Measurements from ENCODE around the gene MEIS2.

MEIS2 gene

DNA sequence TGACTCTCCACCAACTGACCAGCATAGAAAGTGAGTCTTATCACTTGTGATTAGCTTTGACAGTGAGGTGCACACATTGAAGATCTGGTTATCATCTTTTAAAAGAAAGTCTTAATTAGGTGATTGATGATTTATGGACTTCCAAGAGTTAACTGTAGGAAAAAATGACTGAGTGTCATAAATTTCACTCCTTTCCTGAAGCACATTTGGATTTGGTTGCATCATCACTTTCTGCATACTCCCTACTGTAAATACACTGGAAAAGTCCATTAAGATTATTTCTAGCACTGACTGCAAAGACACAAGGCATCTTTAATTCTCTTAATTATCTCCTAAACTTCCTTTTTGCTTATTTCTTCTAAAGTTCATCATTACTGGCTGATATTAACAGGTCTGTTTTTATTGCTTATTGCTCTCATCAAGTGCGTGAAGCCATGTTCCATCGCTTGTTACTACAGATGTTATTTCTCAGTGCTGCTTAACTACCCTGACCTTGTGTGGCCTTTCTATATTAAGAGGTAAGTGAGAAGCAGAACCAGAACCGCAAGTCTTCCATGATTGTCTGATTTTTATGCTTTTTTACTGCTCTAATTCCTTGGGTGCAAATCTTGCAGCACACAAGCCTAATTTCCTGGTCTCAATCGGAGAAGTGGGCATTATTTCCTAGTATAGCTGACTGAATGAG lies 153.2 kb downstream of the MEIS2 start:
- Histone ChIP-seq H3K4me2 (ENCODE audit: low read depth, low read length, poor library complexity, severe bottlenecking) (no peak overlapping the region), H2AFZ (ENCODE audit: low read length) (no peak overlapping the region), H3K9me3 (ENCODE audit: insufficient read depth, low read depth, low read length) (no peaks in the 10 kb centered on the region), H3K79me2 (ENCODE audit: insufficient read depth, low read length) (no peaks in the 10 kb centered on the region), H3K9me2 (replicated peaks; ENCODE audit: low read depth, low read length) (no peaks in the 10 kb centered on the region), H4K20me1 (ENCODE audit: insufficient read depth, low read length, poor library complexity, severe bottlenecking) (no peaks in the 10 kb centered on the region), H3K9ac (ENCODE audit: low read depth, low read length, poor library complexity, severe bottlenecking) (no peak overlapping the region), H3K27me3 (ENCODE audit: insufficient read depth, low read length, poor library complexity, severe bottlenecking) (no peaks in the 10 kb centered on the region), H3K4me3 (ENCODE audit: low read length, poor library complexity, severe bottlenecking) (no peak overlapping the region), H3K4me1 (ENCODE audit: insufficient read depth, low read length, poor library complexity, severe bottlenecking) (no peaks in the 10 kb centered on the region), H3F3A (ENCODE audit: low read depth) (no peaks in the 10 kb centered on the region), H3K36me3 (ENCODE audit: insufficient read depth, low read length) (no peaks in the 10 kb centered on the region)
- TF ChIP-seq CTCF (conservative IDR thresholded peaks at IDR 0.05; ENCODE audit: low read length) (no peak), EZH2phosphoT487 (IDR thresholded peaks at IDR 0.05; ENCODE audit: borderline replicate concordance) (no peak)

DNA sequence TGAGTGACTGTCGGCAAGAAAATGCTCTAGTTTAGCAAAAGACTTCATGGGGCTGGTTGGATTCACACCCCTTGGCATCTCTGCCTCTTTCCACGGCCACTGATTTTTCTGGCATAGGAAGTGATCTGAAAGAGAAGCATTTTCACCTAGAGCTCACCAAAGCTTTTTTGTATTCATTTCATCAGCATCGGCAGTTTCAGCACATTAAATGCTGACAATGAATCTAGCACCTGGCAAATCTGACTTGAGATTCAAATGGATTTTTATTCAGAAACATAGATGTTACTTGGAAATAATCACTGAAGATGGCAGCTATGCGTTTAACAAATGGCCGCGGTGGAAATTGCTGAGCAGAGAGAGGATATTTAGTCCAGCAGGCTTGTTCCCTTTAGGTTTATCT lies 155.9 kb downstream of the MEIS2 start:
- H3K4me3 ChIP-seq (ENCODE audit: low read length, poor library complexity, severe bottlenecking), result no peak overlapping the region
- H3K9ac ChIP-seq (ENCODE audit: low read depth, low read length, poor library complexity, severe bottlenecking), result no peak overlapping the region
- H3K27me3 ChIP-seq (ENCODE audit: insufficient read depth, low read length, poor library complexity, severe bottlenecking), result no peaks in the 10 kb centered on the region
- no peaks in the 10 kb centered on the region for H3F3A ChIP-seq (ENCODE audit: low read depth)
- H3K79me2 ChIP-seq (ENCODE audit: insufficient read depth, low read length), result no peaks in the 10 kb centered on the region
- no peak overlapping the region for H2AFZ ChIP-seq (ENCODE audit: low read length)
- no peaks in the 10 kb centered on the region for H3K36me3 ChIP-seq (ENCODE audit: insufficient read depth, low read length)
- H3K9me2 ChIP-seq (replicated peaks; ENCODE audit: low read depth, low read length), result no peaks in the 10 kb centered on the region
- no peak overlapping the region for H3K4me2 ChIP-seq (ENCODE audit: low read depth, low read length, poor library complexity, severe bottlenecking)
- no peaks in the 10 kb centered on the region for H3K4me1 ChIP-seq (ENCODE audit: insufficient read depth, low read length, poor library complexity, severe bottlenecking)
- H4K20me1 ChIP-seq (ENCODE audit: insufficient read depth, low read length, poor library complexity, severe bottlenecking), result no peaks in the 10 kb centered on the region
- no peaks in the 10 kb centered on the region for H3K9me3 ChIP-seq (ENCODE audit: insufficient read depth, low read depth, low read length)
- TF ChIP-seq EZH2phosphoT487 (IDR thresholded peaks at IDR 0.05; ENCODE audit: borderline replicate concordance) (no peak), CTCF (conservative IDR thresholded peaks at IDR 0.05; ENCODE audit: low read length) (no peak)

- H4K20me1 ChIP-seq (ENCODE audit: insufficient read depth, low read length, poor library complexity, severe bottlenecking), result no peaks in the 10 kb centered on the region
- no peak overlapping the region for H2AFZ ChIP-seq (ENCODE audit: low read length)
- H3K4me1 ChIP-seq (ENCODE audit: insufficient read depth, low read length, poor library complexity, severe bottlenecking), result no peaks in the 10 kb centered on the region
- no peaks in the 10 kb centered on the region for H3K9me2 ChIP-seq (replicated peaks; ENCODE audit: low read depth, low read length)
- TF ChIP-seq EZH2phosphoT487 (IDR thresholded peaks at IDR 0.05; ENCODE audit: borderline replicate concordance) (no peak), CTCF (conservative IDR thresholded peaks at IDR 0.05; ENCODE audit: low read length) (no peak)
- H3K9me3 ChIP-seq (ENCODE audit: insufficient read depth, low read depth, low read length), result no peaks in the 10 kb centered on the region
- H3K36me3 ChIP-seq (ENCODE audit: insufficient read depth, low read length), result no peaks in the 10 kb centered on the region
- no peaks in the 10 kb centered on the region for H3K79me2 ChIP-seq (ENCODE audit: insufficient read depth, low read length)
- H3K9ac ChIP-seq (ENCODE audit: low read depth, low read length, poor library complexity, severe bottlenecking), result no peak overlapping the region
- no peaks in the 10 kb centered on the region for H3K27me3 ChIP-seq (ENCODE audit: insufficient read depth, low read length, poor library complexity, severe bottlenecking)
- H3F3A ChIP-seq (ENCODE audit: low read depth), result no peaks in the 10 kb centered on the region
- H3K4me2 ChIP-seq (ENCODE audit: low read depth, low read length, poor library complexity, severe bottlenecking), result no peak overlapping the region
- no peak overlapping the region for H3K4me3 ChIP-seq (ENCODE audit: low read length, poor library complexity, severe bottlenecking)
Measured at GRCh38 chr15:36943508-36944361, 156.6 kb downstream of the MEIS2 start.
